Camera-type eye (tissue), 1 donor: ENCODE results near the gene FTSJ1. TPM values are rescaled to one million over a fixed set of nuclear protein-coding genes. Genes with fewer than 3 reads are reported as not detected.

Experiments used
- total RNA-seq: library from RNA; depleted of rRNA; stranded (reverse); fragments of >200 nt; gene quantifications from one replicate; pipeline ENCODE4 v1.2.3, GENCODE V29; 2014

Gene FTSJ1
- 59.1 TPM for total RNA-seq

GRCh38 chrX:48475774-48476577 is at the start of gene FTSJ1:
FTSJ1 (plus strand) TSS chrX:48476199; CDS start chrX:48478048, 1,849 bp downstream.

GRCh38 chrX:48470110-48470832 is 5.7 kb upstream of the FTSJ1 start, which contains the start of gene SLC38A5:
SLC38A5 (minus strand) TSS chrX:48470260; CDS start chrX:48467924, 2,336 bp downstream.

GRCh38 chrX:48508400-48509244 is 32.6 kb downstream of the FTSJ1 start, which contains the start of gene PORCN:
PORCN (plus strand) TSS chrX:48508992; CDS start chrX:48509821, 829 bp downstream.

GRCh38 chrX:48521353-48522243 is 45.6 kb downstream of the FTSJ1 start, which contains the start of gene EBP:
EBP (plus strand) TSS chrX:48521808; CDS start chrX:48523772, 1,964 bp downstream.

Other genes starting within 250 kb of the FTSJ1 start
- not detected for gene SSX1, start 220.8 kb upstream of the FTSJ1 start, total RNA-seq
- not detected for gene SSX3, start 119.5 kb upstream of the FTSJ1 start, total RNA-seq
- gene SSX4, start 92.7 kb upstream of the FTSJ1 start, total RNA-seq: not detected
- gene SSX4B, start 64.2 kb upstream of the FTSJ1 start, total RNA-seq: not detected
- 103 TPM for gene SLC38A5, start 5.9 kb upstream of the FTSJ1 start, total RNA-seq
- 13.7 TPM for gene PORCN, start 32.8 kb downstream of the FTSJ1 start, total RNA-seq
- 21.9 TPM for gene EBP, start 45.6 kb downstream of the FTSJ1 start, total RNA-seq
- 10.0 TPM for gene TBC1D25, start 63.5 kb downstream of the FTSJ1 start, total RNA-seq
- gene RBM3, start 98.3 kb downstream of the FTSJ1 start, total RNA-seq: 124 TPM
- 83.1 TPM for gene WDR13, start 121.3 kb downstream of the FTSJ1 start, total RNA-seq
- gene WAS, start 207.6 kb downstream of the FTSJ1 start, total RNA-seq: 3.5 TPM
- gene SUV39H1, start 220.5 kb downstream of the FTSJ1 start, total RNA-seq: 4.3 TPM